A549 (cell line): ENCODE results near the gene CCS. TPM values are rescaled to one million over a fixed set of nuclear protein-coding genes. Genes with fewer than 3 reads are reported as not detected.

Experiments used
- ATAC-seq, 2 experiments: fragments of 200-7000 bp in 1 of 2; fragments of >200 bp in 1 of 2; cut with Nextera tagmentation in 1 of 2; cut with Tn5 transposase in 1 of 2; 3 replicates each; pipeline versions ENCODE4 v1.8.0 to v1.9.1; 2018 to 2020; ENCODE audit warnings: mild to moderate bottlenecking in 1 of 2, moderate library complexity in 1 of 2
- CTCF ChIA-PET: fragments of 300-600 bp; sonication (Branson Sonifier 250); formaldehyde crosslinking; extraction: SDS; loops from one replicate; lab custom pipeline; 2021; ENCODE audit warnings: antibody characterized with exemption, inconsistent platforms; lab: Yijun Ruan, JAX
- POLR2A ChIA-PET: fragments of 350-600 bp; formaldehyde crosslinking; extraction: SDS; loops from one replicate; lab custom pipeline; 2021; ENCODE audit warnings: antibody characterized with exemption, inconsistent platforms; lab: Yijun Ruan, JAX
- DNase-seq, 2 experiments: peaks; one replicate each; pipeline versions ENCODE4 v3.0.0 to v3.0.0-alpha.2; 2011 to 2016; ENCODE audit warnings: low read depth in 1 of 2, low spot score in 1 of 2
- FAIRE-seq: peaks from 2 replicates; lab custom pipeline; 2011; peaks lifted over from hg19 to GRCh38; lab: Jason Lieb, UNC
- H3K27ac ChIP-seq, 2 experiments: fragments of >200 bp; sonication (Bioruptor Twin); formaldehyde crosslinking; 3 replicates each; pipeline ENCODE4 v1.5.1; 2016 to 2017
- H3K4me1 ChIP-seq: fragments of >200 bp; sonication (Bioruptor Twin); formaldehyde crosslinking; 3 replicates; pipeline ENCODE4 v1.6.1; 2016
- H3K4me2 ChIP-seq: fragments of >200 bp; sonication (Bioruptor Twin); formaldehyde crosslinking; 3 replicates; pipeline ENCODE4 v1.6.1; 2016
- H3K4me3 ChIP-seq: fragments of >200 bp; sonication (Bioruptor Twin); formaldehyde crosslinking; 3 replicates; pipeline ENCODE4 v1.5.1; 2016
- H3K9me3 ChIP-seq: fragments of >200 bp; sonication (Bioruptor Twin); formaldehyde crosslinking; 3 replicates; pipeline ENCODE4 v1.6.1; 2016
- EHMT2 ChIP-seq: fragments of 200-600 bp; sonication (generic); IDR thresholded peaks from 2 replicates; pipeline ENCODE4 v1.6.1; 2016; ENCODE audit warnings: antibody characterized with exemption, low read depth, mild to moderate bottlenecking, moderate library complexity
- ZSCAN20 ChIP-seq: fragments of 250-450 bp; sonication (Bioruptor Pico); IDR thresholded peaks from 2 replicates; pipeline ENCODE4 v1.8.0; 2022; ENCODE audit warnings: mild to moderate bottlenecking, moderate library complexity
- WGBS: methylation state at CpG from one replicate; pipeline ENCODE4 v1.1.6; 2017; ENCODE audit errors: missing lambda C conversion rate; 5-methylcytosine and 5-hydroxymethylcytosine counted together
- polyA plus RNA-seq, 4 experiments: library from polyadenylated mRNA; depleted of rRNA in 3 of 4; stranded (reverse); fragments of >200 nt; fragmentation: RNase III in 1 of 4; extraction: RNeasy Plus Mini Kit Qiagen cat#74134 plus additional on column Dnase treatment in 1 of 4; gene quantifications; 2 replicates in 3 of 4; 3 replicates in 1 of 4; pipeline ENCODE4 v1.2.3, GENCODE V29; 2011 to 2017
- small RNA-seq, 6 experiments: library from RNA; depleted of rRNA; stranded (forward); fragments of <200 nt; gene quantifications; one replicate each; pipeline ENCODE3, GENCODE V24; 2012
- TF ChIP-seq, protein P1 (sequence below): fragments of >200 bp; sonication (Bioruptor Twin); formaldehyde crosslinking; IDR thresholded peaks from 3 replicates; pipeline ENCODE4 v1.6.1; 2016

CCS gene
- polyA plus RNA-seq, 2 of the 4 experiments (the other 2 are of a cell fraction) = 18.3 to 46.5 TPM

- CTCF ChIA-PET = interaction anchor here (0.6 to 1.3 kb wide), 7 partner anchors 8 to 246 kb away, joined by 3 read pairs; partner anchors contain the start of genes CCDC87 and CCS
- Histone ChIP-seq H3K4me2 (no peak overlapping the region), H3K9me3 (no peaks in the 10 kb centered on the region), H3K4me1 (no peaks in the 10 kb centered on the region), H3K4me3 (no peak overlapping the region), H3K27ac (no peak overlapping the region)
- POLR2A ChIA-PET = interaction anchor here (2.6 kb wide), 1 partner anchor 15 kb away, joined by 9 read pairs; the partner anchor contains the start of gene RBM4
- 91% methylated on average over 6 of the region's 6 CpGs for WGBS
- ATAC-seq = peak; percentile 9 to 20; a peak in 1 of 6 replicates
- TF ChIP-seq ZSCAN20 = no peak
- TF ChIP-seq, protein P1, sequence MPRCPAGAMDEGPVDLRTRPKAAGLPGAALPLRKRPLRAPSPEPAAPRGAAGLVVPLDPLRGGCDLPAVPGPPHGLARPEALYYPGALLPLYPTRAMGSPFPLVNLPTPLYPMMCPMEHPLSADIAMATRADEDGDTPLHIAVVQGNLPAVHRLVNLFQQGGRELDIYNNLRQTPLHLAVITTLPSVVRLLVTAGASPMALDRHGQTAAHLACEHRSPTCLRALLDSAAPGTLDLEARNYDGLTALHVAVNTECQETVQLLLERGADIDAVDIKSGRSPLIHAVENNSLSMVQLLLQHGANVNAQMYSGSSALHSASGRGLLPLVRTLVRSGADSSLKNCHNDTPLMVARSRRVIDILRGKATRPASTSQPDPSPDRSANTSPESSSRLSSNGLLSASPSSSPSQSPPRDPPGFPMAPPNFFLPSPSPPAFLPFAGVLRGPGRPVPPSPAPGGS = no peak
- TF ChIP-seq EHMT2 = no peak
- FAIRE-seq = no peak
- DNase-seq = no peak
Observed at GRCh38 chr11:66653123-66653522, 60.1 kb downstream of the CCS start.

Small RNA genes within 50 kb of the gene (small RNA-seq; reads per million reads assigned to genes)
- 0 to 0.43 (median 0) reads per million in 6 experiments for gene RNU4-39P

Other genes starting within 250 kb of the CCS start
- 47.4 and 56.2 TPM in 2 replicates for gene BRMS1, start 248.1 kb upstream of the CCS start, polyA plus RNA-seq (2011; rRNA removed)
- gene BRMS1, start 248.1 kb upstream of the CCS start, polyA plus RNA-seq (2017; fragmentation: RNase III; extraction: RNeasy Plus Mini Kit Qiagen cat#74134 plus additional on column Dnase treatment) = 87.5 to 90.8 TPM (median 89.9 TPM) in 3 replicates
- gene B4GAT1, start 245.6 kb upstream of the CCS start, polyA plus RNA-seq (2011; rRNA removed) = 11.0 and 12.2 TPM in 2 replicates
- 15.3 to 18.7 TPM (median 18.0 TPM) in 3 replicates for gene B4GAT1, start 245.6 kb upstream of the CCS start, polyA plus RNA-seq (2017; fragmentation: RNase III; extraction: RNeasy Plus Mini Kit Qiagen cat#74134 plus additional on column Dnase treatment)
- 2.6 and 3.9 TPM in 2 replicates for gene SLC29A2, start 221.4 kb upstream of the CCS start, polyA plus RNA-seq (2011; rRNA removed)
- gene SLC29A2, start 221.4 kb upstream of the CCS start, polyA plus RNA-seq (2017; fragmentation: RNase III; extraction: RNeasy Plus Mini Kit Qiagen cat#74134 plus additional on column Dnase treatment) = 4.3 to 7.6 TPM (median 6.4 TPM) in 3 replicates
- gene NPAS4, start 172.2 kb upstream of the CCS start, polyA plus RNA-seq (2011; rRNA removed) = not detected in 2 replicates
- 0.03 TPM in 1 of 3 replicates, not detected in the others for gene NPAS4, start 172.2 kb upstream of the CCS start, polyA plus RNA-seq (2017; fragmentation: RNase III; extraction: RNeasy Plus Mini Kit Qiagen cat#74134 plus additional on column Dnase treatment)
- gene MRPL11, start 154.3 kb upstream of the CCS start, polyA plus RNA-seq (2011; rRNA removed) = 62.9 and 70.1 TPM in 2 replicates
- 71.9 to 73.8 TPM (median 73.5 TPM) in 3 replicates for gene MRPL11, start 154.3 kb upstream of the CCS start, polyA plus RNA-seq (2017; fragmentation: RNase III; extraction: RNeasy Plus Mini Kit Qiagen cat#74134 plus additional on column Dnase treatment)
- 2.3 and 2.7 TPM in 2 replicates for gene PELI3, start 126.3 kb upstream of the CCS start, polyA plus RNA-seq (2011; rRNA removed)
- gene PELI3, start 126.3 kb upstream of the CCS start, polyA plus RNA-seq (2017; fragmentation: RNase III; extraction: RNeasy Plus Mini Kit Qiagen cat#74134 plus additional on column Dnase treatment) = 4.4 to 5.7 TPM (median 5.6 TPM) in 3 replicates
- 52.2 TPM in 2 replicates for gene DPP3, start 112.8 kb upstream of the CCS start, polyA plus RNA-seq (2011; rRNA removed)
- gene DPP3, start 112.8 kb upstream of the CCS start, polyA plus RNA-seq (2017; fragmentation: RNase III; extraction: RNeasy Plus Mini Kit Qiagen cat#74134 plus additional on column Dnase treatment) = 70.5 to 71.7 TPM (median 71.1 TPM) in 3 replicates
- gene BBS1, start 82.5 kb upstream of the CCS start, polyA plus RNA-seq (2011; rRNA removed) = 12.5 and 14.7 TPM in 2 replicates
- 10.9 to 13.4 TPM (median 12.5 TPM) in 3 replicates for gene BBS1, start 82.5 kb upstream of the CCS start, polyA plus RNA-seq (2017; fragmentation: RNase III; extraction: RNeasy Plus Mini Kit Qiagen cat#74134 plus additional on column Dnase treatment)
- 8.4 and 8.6 TPM in 2 replicates for gene ZDHHC24, start 47.1 kb upstream of the CCS start, polyA plus RNA-seq (2011; rRNA removed)
- gene ZDHHC24, start 47.1 kb upstream of the CCS start, polyA plus RNA-seq (2017; fragmentation: RNase III; extraction: RNeasy Plus Mini Kit Qiagen cat#74134 plus additional on column Dnase treatment) = 6.8 to 9.3 TPM (median 8.7 TPM) in 3 replicates
- 0.03 TPM in 1 of 2 replicates, not detected in the other for gene ACTN3, start 46.3 kb upstream of the CCS start, polyA plus RNA-seq (2011; rRNA removed)
- not detected in 3 replicates for gene ACTN3, start 46.3 kb upstream of the CCS start, polyA plus RNA-seq (2017; fragmentation: RNase III; extraction: RNeasy Plus Mini Kit Qiagen cat#74134 plus additional on column Dnase treatment)
- gene CTSF, start 24.6 kb upstream of the CCS start, polyA plus RNA-seq (2011; rRNA removed) = 19.2 and 29.1 TPM in 2 replicates
- gene CTSF, start 24.6 kb upstream of the CCS start, polyA plus RNA-seq (2017; fragmentation: RNase III; extraction: RNeasy Plus Mini Kit Qiagen cat#74134 plus additional on column Dnase treatment) = 23.0 to 32.1 TPM (median 29.8 TPM) in 3 replicates
- 0.47 and 0.54 TPM in 2 replicates for gene CCDC87, start 122 bp upstream of the CCS start, polyA plus RNA-seq (2011; rRNA removed)
- 0.56 to 0.68 TPM (median 0.65 TPM) in 3 replicates for gene CCDC87, start 122 bp upstream of the CCS start, polyA plus RNA-seq (2017; fragmentation: RNase III; extraction: RNeasy Plus Mini Kit Qiagen cat#74134 plus additional on column Dnase treatment)
- gene RBM14, start 23.4 kb downstream of the CCS start, polyA plus RNA-seq (2011; rRNA removed) = 33.0 and 38.0 TPM in 2 replicates
- gene RBM14, start 23.4 kb downstream of the CCS start, polyA plus RNA-seq (2017; fragmentation: RNase III; extraction: RNeasy Plus Mini Kit Qiagen cat#74134 plus additional on column Dnase treatment) = 99.7 to 103 TPM (median 102 TPM) in 3 replicates
- 190 and 264 TPM in 2 replicates for gene RBM4, start 45.5 kb downstream of the CCS start, polyA plus RNA-seq (2011; rRNA removed)
- gene RBM4, start 45.5 kb downstream of the CCS start, polyA plus RNA-seq (2017; fragmentation: RNase III; extraction: RNeasy Plus Mini Kit Qiagen cat#74134 plus additional on column Dnase treatment) = 164 to 171 TPM (median 168 TPM) in 3 replicates
- 30.1 and 32.7 TPM in 2 replicates for gene RBM4B, start 84.7 kb downstream of the CCS start, polyA plus RNA-seq (2011; rRNA removed)
- gene RBM4B, start 84.7 kb downstream of the CCS start, polyA plus RNA-seq (2017; fragmentation: RNase III; extraction: RNeasy Plus Mini Kit Qiagen cat#74134 plus additional on column Dnase treatment) = 24.6 to 31.0 TPM (median 28.0 TPM) in 3 replicates
- 4.4 and 5.8 TPM in 2 replicates for gene SPTBN2, start 136.0 kb downstream of the CCS start, polyA plus RNA-seq (2011; rRNA removed)
- gene SPTBN2, start 136.0 kb downstream of the CCS start, polyA plus RNA-seq (2017; fragmentation: RNase III; extraction: RNeasy Plus Mini Kit Qiagen cat#74134 plus additional on column Dnase treatment) = 8.1 to 9.9 TPM (median 9.6 TPM) in 3 replicates